ENCODE measurements around the gene TMC7. TPM values are rescaled to one million over a fixed set of nuclear protein-coding genes. Genes with fewer than 3 reads are reported as not detected.

Gene TMC7
- total and polyA plus RNA-seq, 2 of the 13 experiments (the other 11 are each of a cell fraction or from before 2014, with no cell fraction given), result 1.2 to 5.1 TPM

DNA sequence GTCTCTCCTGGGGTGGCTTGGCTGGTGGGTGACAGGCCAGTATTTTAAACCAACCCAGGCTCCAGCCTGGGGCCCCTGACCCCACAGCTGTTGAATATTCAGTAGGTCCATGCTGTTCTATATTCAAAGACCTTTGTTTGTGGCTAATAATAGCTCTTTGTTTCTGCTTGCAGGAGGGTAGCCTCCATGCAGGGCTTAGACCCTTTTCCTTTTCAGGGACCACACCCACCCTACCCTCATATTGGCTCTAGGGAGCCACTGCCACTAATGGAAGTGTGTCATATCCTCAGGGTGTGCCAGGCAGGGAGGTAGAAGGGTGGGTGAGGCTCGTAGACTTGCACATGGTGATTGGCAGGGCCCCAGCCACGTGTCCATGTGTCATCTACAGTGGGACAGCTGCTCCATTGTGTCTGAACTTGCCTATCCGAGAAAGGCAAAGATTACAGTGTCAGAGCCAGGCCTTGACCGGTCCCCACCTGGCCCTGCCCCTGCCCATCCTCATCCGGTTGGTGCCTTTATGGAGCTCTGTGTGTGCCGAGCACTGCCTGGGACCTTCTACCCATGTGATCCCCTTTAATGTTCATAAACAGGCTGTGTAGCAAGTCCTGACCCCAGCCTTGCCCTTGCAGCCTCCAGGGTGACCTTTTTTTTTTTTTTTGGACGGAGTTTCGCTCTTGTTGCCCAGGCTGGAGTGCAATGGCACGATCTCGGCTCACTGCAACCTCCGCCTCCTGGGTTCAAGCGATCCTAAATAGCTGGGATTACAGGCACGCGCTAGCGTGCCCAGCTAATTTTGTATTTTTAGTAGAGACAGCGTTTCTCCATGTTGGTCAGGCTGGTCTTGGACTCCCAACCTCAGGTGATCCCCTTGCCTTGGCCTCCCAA lies 22.1 kb downstream of the TMC7 start (continued):
- TF ChIP-seq, protein P1, sequence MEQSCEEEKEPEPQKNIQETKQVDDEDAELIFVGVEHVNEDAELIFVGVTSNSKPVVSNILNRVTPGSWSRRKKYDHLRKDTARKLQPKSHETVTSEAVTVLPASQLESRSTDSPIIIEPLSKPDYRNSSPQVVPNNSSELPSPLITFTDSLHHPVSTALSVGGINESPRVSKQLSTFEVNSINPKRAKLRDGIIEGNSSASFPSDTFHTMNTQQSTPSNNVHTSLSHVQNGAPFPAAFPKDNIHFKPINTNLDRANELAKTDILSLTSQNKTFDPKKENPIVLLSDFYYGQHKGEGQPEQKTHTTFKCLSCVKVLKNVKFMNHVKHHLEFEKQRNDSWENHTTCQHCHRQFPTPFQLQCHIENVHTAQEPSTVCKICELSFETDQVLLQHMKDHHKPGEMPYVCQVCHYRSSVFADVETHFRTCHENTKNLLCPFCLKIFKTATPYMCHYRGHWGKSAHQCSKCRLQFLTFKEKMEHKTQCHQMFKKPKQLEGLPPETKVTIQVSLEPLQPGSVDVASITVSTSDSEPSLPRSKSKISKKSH (CRISPR knock-in tag; IDR thresholded peaks at IDR 0.05; ENCODE audit: borderline replicate concordance), result peak; percentile 94; the same call in 1 of the 2 replicates
- TF ChIP-seq PHF5A (CRISPR knock-in tag; IDR thresholded peaks at IDR 0.05; ENCODE audit: low read depth, unreplicated experiment) (peak; percentile 61), GATAD1 (CRISPR knock-in tag; IDR thresholded peaks at IDR 0.05) (peak; percentile 82; the same call in 1 of the 2 replicates), ZFP90 (CRISPR knock-in tag; IDR thresholded peaks at IDR 0.05; ENCODE audit: borderline replicate concordance) (0 out of 2 replicates have a peak, but pooled peaks have one; percentile 21), ZMYM3 (CRISPR knock-in tag; IDR thresholded peaks at IDR 0.05) (peak; percentile 88)
- TF ChIP-seq, protein P2, sequence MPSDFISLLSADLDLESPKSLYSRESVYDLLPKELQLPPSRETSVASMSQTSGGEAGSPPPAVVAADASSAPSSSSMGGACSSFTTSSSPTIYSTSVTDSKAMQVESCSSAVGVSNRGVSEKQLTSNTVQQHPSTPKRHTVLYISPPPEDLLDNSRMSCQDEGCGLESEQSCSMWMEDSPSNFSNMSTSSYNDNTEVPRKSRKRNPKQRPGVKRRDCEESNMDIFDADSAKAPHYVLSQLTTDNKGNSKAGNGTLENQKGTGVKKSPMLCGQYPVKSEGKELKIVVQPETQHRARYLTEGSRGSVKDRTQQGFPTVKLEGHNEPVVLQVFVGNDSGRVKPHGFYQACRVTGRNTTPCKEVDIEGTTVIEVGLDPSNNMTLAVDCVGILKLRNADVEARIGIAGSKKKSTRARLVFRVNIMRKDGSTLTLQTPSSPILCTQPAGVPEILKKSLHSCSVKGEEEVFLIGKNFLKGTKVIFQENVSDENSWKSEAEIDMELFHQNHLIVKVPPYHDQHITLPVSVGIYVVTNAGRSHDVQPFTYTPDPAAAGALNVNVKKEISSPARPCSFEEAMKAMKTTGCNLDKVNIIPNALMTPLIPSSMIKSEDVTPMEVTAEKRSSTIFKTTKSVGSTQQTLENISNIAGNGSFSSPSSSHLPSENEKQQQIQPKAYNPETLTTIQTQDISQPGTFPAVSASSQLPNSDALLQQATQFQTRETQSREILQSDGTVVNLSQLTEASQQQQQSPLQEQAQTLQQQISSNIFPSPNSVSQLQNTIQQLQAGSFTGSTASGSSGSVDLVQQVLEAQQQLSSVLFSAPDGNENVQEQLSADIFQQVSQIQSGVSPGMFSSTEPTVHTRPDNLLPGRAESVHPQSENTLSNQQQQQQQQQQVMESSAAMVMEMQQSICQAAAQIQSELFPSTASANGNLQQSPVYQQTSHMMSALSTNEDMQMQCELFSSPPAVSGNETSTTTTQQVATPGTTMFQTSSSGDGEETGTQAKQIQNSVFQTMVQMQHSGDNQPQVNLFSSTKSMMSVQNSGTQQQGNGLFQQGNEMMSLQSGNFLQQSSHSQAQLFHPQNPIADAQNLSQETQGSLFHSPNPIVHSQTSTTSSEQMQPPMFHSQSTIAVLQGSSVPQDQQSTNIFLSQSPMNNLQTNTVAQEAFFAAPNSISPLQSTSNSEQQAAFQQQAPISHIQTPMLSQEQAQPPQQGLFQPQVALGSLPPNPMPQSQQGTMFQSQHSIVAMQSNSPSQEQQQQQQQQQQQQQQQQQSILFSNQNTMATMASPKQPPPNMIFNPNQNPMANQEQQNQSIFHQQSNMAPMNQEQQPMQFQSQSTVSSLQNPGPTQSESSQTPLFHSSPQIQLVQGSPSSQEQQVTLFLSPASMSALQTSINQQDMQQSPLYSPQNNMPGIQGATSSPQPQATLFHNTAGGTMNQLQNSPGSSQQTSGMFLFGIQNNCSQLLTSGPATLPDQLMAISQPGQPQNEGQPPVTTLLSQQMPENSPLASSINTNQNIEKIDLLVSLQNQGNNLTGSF (CRISPR knock-in tag; IDR thresholded peaks at IDR 0.05), result 0 out of 2 replicates have a peak, but pooled peaks have one; percentile 11
- TF ChIP-seq, protein P3, sequence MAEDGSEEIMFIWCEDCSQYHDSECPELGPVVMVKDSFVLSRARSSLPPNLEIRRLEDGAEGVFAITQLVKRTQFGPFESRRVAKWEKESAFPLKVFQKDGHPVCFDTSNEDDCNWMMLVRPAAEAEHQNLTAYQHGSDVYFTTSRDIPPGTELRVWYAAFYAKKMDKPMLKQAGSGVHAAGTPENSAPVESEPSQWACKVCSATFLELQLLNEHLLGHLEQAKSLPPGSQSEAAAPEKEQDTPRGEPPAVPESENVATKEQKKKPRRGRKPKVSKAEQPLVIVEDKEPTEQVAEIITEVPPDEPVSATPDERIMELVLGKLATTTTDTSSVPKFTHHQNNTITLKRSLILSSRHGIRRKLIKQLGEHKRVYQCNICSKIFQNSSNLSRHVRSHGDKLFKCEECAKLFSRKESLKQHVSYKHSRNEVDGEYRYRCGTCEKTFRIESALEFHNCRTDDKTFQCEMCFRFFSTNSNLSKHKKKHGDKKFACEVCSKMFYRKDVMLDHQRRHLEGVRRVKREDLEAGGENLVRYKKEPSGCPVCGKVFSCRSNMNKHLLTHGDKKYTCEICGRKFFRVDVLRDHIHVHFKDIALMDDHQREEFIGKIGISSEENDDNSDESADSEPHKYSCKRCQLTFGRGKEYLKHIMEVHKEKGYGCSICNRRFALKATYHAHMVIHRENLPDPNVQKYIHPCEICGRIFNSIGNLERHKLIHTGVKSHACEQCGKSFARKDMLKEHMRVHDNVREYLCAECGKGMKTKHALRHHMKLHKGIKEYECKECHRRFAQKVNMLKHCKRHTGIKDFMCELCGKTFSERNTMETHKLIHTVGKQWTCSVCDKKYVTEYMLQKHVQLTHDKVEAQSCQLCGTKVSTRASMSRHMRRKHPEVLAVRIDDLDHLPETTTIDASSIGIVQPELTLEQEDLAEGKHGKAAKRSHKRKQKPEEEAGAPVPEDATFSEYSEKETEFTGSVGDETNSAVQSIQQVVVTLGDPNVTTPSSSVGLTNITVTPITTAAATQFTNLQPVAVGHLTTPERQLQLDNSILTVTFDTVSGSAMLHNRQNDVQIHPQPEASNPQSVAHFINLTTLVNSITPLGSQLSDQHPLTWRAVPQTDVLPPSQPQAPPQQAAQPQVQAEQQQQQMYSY (CRISPR knock-in tag; IDR thresholded peaks at IDR 0.05), result no peak
- TF ChIP-seq, protein P4, sequence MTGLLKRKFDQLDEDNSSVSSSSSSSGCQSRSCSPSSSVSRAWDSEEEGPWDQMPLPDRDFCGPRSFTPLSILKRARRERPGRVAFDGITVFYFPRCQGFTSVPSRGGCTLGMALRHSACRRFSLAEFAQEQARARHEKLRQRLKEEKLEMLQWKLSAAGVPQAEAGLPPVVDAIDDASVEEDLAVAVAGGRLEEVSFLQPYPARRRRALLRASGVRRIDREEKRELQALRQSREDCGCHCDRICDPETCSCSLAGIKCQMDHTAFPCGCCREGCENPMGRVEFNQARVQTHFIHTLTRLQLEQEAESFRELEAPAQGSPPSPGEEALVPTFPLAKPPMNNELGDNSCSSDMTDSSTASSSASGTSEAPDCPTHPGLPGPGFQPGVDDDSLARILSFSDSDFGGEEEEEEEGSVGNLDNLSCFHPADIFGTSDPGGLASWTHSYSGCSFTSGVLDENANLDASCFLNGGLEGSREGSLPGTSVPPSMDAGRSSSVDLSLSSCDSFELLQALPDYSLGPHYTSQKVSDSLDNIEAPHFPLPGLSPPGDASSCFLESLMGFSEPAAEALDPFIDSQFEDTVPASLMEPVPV (CRISPR knock-in tag; IDR thresholded peaks at IDR 0.05), result peak; percentile 95; the same call in 1 of the 2 replicates
- TF ChIP-seq, protein P5, sequence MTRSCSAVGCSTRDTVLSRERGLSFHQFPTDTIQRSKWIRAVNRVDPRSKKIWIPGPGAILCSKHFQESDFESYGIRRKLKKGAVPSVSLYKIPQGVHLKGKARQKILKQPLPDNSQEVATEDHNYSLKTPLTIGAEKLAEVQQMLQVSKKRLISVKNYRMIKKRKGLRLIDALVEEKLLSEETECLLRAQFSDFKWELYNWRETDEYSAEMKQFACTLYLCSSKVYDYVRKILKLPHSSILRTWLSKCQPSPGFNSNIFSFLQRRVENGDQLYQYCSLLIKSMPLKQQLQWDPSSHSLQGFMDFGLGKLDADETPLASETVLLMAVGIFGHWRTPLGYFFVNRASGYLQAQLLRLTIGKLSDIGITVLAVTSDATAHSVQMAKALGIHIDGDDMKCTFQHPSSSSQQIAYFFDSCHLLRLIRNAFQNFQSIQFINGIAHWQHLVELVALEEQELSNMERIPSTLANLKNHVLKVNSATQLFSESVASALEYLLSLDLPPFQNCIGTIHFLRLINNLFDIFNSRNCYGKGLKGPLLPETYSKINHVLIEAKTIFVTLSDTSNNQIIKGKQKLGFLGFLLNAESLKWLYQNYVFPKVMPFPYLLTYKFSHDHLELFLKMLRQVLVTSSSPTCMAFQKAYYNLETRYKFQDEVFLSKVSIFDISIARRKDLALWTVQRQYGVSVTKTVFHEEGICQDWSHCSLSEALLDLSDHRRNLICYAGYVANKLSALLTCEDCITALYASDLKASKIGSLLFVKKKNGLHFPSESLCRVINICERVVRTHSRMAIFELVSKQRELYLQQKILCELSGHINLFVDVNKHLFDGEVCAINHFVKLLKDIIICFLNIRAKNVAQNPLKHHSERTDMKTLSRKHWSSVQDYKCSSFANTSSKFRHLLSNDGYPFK (CRISPR knock-in tag; IDR thresholded peaks at IDR 0.05; ENCODE audit: borderline replicate concordance), result peak; percentile 42; the same call in 1 of the 2 replicates
